Measurements from ENCODE around the gene GSTA3. TPM values are rescaled to one million over a fixed set of nuclear protein-coding genes. Genes with fewer than 3 reads are reported as not detected.
"Not testable (repeated sequence)": the region's sequence is repeated elsewhere in the genome, so short reads cannot be mapped to it uniquely, and the experiment has no call there.

Gene GSTA3
- total RNA-seq, 4 donors from 2014 or later: not detected

GRCh38 chr6:52868240-52868639, 41.3 kb downstream of the GSTA3 start:
- Histone ChIP-seq H3K4me3 (no peak overlapping the region), H3K4me1 (peaks cover 0 to 14% (median 4%) of the 10 kb centered on the region in 3 donors), H3K36me3 (no peaks in the 10 kb centered on the region), H3K27ac (no peak overlapping the region), H3K9me3 (no peaks in the 10 kb centered on the region), H3K27me3 (no peaks in the 10 kb centered on the region)
- DNase-seq: no peak
- TF ChIP-seq CTCF (IDR thresholded peaks at IDR 0.05) (no peak), POLR2A (IDR thresholded peaks at IDR 0.05) (no peak)
- WGBS, 2 donors: 91 to 94% methylated on average over 1 of the region's 1 CpG
- intact Hi-C loops (cut with DNase I): no loop called here

- H3K9me3 ChIP-seq; intact Hi-C loops (cut with DNase I); H3K36me3 ChIP-seq; DNase-seq; H3K4me3 ChIP-seq; H3K27ac ChIP-seq; H3K4me1 ChIP-seq; H3K27me3 ChIP-seq: not testable (repeated sequence)
- 71 to 85% methylated on average over 4 to 6 of the region's 7 CpGs for WGBS, 2 donors
These were observed 48.3 kb downstream of the GSTA3 start for GRCh38 chr6:52861151-52861550.

GRCh38 chr6:52858416-52858815, 51.1 kb downstream of the GSTA3 start:
- H3K27me3 ChIP-seq: no peaks in the 10 kb centered on the region
- TF ChIP-seq POLR2A (IDR thresholded peaks at IDR 0.05) (no peak), CTCF (IDR thresholded peaks at IDR 0.05) (no peak)
- H3K36me3 ChIP-seq: no peaks in the 10 kb centered on the region
- WGBS, 2 donors: 95% methylated on average over 4 of the region's 4 CpGs
- intact Hi-C loops (cut with DNase I): no loop called here
- H3K4me3 ChIP-seq: no peak overlapping the region
- peaks cover 0 to 20% (median 6%) of the 10 kb centered on the region in 3 donors for H3K4me1 ChIP-seq
- DNase-seq: no peak
- H3K27ac ChIP-seq: no peak overlapping the region
- no peaks in the 10 kb centered on the region for H3K9me3 ChIP-seq

GRCh38 chr6:52856137-52856536, 53.4 kb downstream of the GSTA3 start:
- DNase-seq; H3K9me3 ChIP-seq; H3K4me3 ChIP-seq; H3K27ac ChIP-seq; H3K36me3 ChIP-seq; H3K27me3 ChIP-seq; intact Hi-C loops (cut with DNase I): not testable (repeated sequence)
- H3K4me1 ChIP-seq: peaks cover 0 to 16% (median 6%) of the 10 kb centered on the region in 3 donors
- 0 to 10% methylated on average over 1 to 2 of the region's 3 CpGs for WGBS, 2 donors

- TF ChIP-seq CTCF (IDR thresholded peaks at IDR 0.05) (no peak), POLR2A (IDR thresholded peaks at IDR 0.05) (no peak)
These were observed 60.4 kb downstream of the GSTA3 start for GRCh38 chr6:52849137-52849536.

More at GRCh38 chr6:52849137-52849536, 60.4 kb downstream of the GSTA3 start:
- no peak overlapping the region for H3K4me3 ChIP-seq
- no peak overlapping the region for H3K27ac ChIP-seq
- no peaks in the 10 kb centered on the region for H3K27me3 ChIP-seq
- H3K4me1 ChIP-seq: no peaks in the 10 kb centered on the region
- intact Hi-C loops (cut with DNase I): no loop called here
- no peaks in the 10 kb centered on the region for H3K36me3 ChIP-seq
- WGBS, 2 donors: 80 to 87% methylated on average over 4 of the region's 4 CpGs
- DNase-seq: no peak
- peaks cover 0 to 7% (median 6%) of the 10 kb centered on the region in 3 donors for H3K9me3 ChIP-seq

Other genes with a start within 250 kb of the GSTA3 start
- gene TMEM14A, start 238.6 kb downstream of the GSTA3 start, total RNA-seq: 100 to 1,000 TPM in 1 of 4 donors, 10 to 100 TPM in 3; 38.1 to 102 (median 51.3) TPM
- not detected for gene GSTA2, start 146.2 kb downstream of the GSTA3 start, total RNA-seq
- 10 to 100 TPM in 1 of 4 donors, 1 to 10 TPM in 1, under 1 TPM in 1, not detected in 1; 0.44 to 16.1 (median 8.6) TPM for gene GSTA1, start 105.9 kb downstream of the GSTA3 start, total RNA-seq
- gene GSTA5, start 68.9 kb downstream of the GSTA3 start, total RNA-seq: not detected
- 100 to 1,000 TPM in 1 of 4 donors, 10 to 100 TPM in 3; 50.4 to 110 (median 84.4) TPM for gene GSTA4, start 85.6 kb upstream of the GSTA3 start, total RNA-seq
- 10 to 100 TPM; 11.9 to 18.9 (median 15.8) TPM for gene CILK1, start 152.1 kb upstream of the GSTA3 start, total RNA-seq
- gene FBXO9, start 155.7 kb upstream of the GSTA3 start, total RNA-seq: 10 to 100 TPM; 28.8 to 61.4 (median 48.8) TPM
- under 1 TPM in 1 of 4 donors, not detected in 3; 0.08 TPM for gene GCM1, start 239.1 kb upstream of the GSTA3 start, total RNA-seq